ENCODE data around the gene PRKG1. TPM values are rescaled to one million over a fixed set of nuclear protein-coding genes. Genes with fewer than 3 reads are reported as not detected.

Gene PRKG1
- total and polyA plus RNA-seq, 2 donors (not counting 1 experiment from before 2014, with no cell fraction given), result not detected

DNA sequence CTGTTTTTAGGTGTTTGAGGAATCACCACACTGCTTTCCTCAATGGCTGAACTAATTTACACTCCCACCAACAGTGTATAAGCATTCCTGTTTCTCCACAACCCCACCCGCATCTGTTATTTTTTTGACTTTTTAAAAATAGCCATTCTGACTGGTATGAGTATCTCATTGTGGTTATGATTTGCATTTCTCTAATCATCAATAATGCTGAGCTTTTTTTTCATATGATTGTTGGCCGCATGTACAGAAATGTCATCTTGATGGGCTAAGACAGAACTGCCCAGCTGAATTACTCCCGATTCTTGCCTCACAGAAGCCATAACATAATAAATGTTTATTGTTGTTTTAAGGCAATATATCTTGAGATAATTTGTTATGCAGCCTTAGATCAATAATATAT, 1146.7 kb downstream of the PRKG1 start:
- Histone ChIP-seq H3K27ac (ENCODE audit: low read length in 2 of 2) (no peak overlapping the region), H4K20me1 (ENCODE audit: control insufficient read depth, insufficient read depth, low read length, poor library complexity, severe bottlenecking) (no peaks in the 10 kb centered on the region), H3K9me3 (ENCODE audit: control extremely low read depth in 1 of 3, control insufficient read depth in 2 of 3, insufficient read depth in 1 of 3, low read length in 2 of 3) (no peaks in the 10 kb centered on the region), H3K4me3 (ENCODE audit: control extremely low read depth in 1 of 5, extremely low read depth in 1 of 5, insufficient read depth in 1 of 5, low read depth in 2 of 5, low read length in 4 of 5) (no peak overlapping the region), H3K36me3 (replicated peaks in 1 of 2; ENCODE audit: control extremely low read depth in 1 of 2, control insufficient read depth in 1 of 2, extremely low read depth in 1 of 2, insufficient read depth in 2 of 2, low read length in 1 of 2) (no peaks in the 10 kb centered on the region), H3K27me3 (replicated peaks in 1 of 4; ENCODE audit: control extremely low read depth in 1 of 4, control insufficient read depth in 3 of 4, insufficient read depth in 4 of 4, low read length in 3 of 4) (no peaks in the 10 kb centered on the region), H2AFZ (ENCODE audit: insufficient read depth, low read depth, low read length, poor library complexity, severe bottlenecking) (no peak overlapping the region), H3K79me2 (ENCODE audit: control insufficient read depth, insufficient read depth, low read length) (no peaks in the 10 kb centered on the region), H3K4me1 (ENCODE audit: control insufficient read depth in 2 of 2, insufficient read depth in 2 of 2, low read length in 2 of 2) (peaks cover 19 to 21% of the 10 kb centered on the region in 2 donors), H3K9ac (ENCODE audit: low read length) (no peak overlapping the region), H3K4me2 (replicated peaks; ENCODE audit: low read depth, low read length, poor library complexity, severe bottlenecking) (no peak overlapping the region)
- H3K27ac Mint-ChIP-seq, result no peak overlapping the region
- no peaks in the 10 kb centered on the region for H3K9me3 Mint-ChIP-seq (ENCODE audit: insufficient read depth)
- ChIA-PET POLR2A (no interaction called here), CTCF (no interaction called here)
- intact Hi-C loops (cut with micrococcal nuclease), result no loop called here
- no CpG with 5 or more reads among the region's 3 CpGs for WGBS (ENCODE audit: insufficient coverage)
- H3K4me1 Mint-ChIP-seq, result peaks cover 27% of the 10 kb centered on the region
- no peaks in the 10 kb centered on the region for H3K27me3 Mint-ChIP-seq
- no peak overlapping the region for H3K4me3 Mint-ChIP-seq
- DNase-seq (no peak), ATAC-seq (ENCODE audit: low read depth) (no peak)
- TF ChIP-seq EZH2 (IDR thresholded peaks at IDR 0.05; ENCODE audit: borderline replicate concordance, insufficient read depth, low read depth, low read length, poor library complexity, severe bottlenecking), result no peak
- TF ChIP-seq, protein P1, sequence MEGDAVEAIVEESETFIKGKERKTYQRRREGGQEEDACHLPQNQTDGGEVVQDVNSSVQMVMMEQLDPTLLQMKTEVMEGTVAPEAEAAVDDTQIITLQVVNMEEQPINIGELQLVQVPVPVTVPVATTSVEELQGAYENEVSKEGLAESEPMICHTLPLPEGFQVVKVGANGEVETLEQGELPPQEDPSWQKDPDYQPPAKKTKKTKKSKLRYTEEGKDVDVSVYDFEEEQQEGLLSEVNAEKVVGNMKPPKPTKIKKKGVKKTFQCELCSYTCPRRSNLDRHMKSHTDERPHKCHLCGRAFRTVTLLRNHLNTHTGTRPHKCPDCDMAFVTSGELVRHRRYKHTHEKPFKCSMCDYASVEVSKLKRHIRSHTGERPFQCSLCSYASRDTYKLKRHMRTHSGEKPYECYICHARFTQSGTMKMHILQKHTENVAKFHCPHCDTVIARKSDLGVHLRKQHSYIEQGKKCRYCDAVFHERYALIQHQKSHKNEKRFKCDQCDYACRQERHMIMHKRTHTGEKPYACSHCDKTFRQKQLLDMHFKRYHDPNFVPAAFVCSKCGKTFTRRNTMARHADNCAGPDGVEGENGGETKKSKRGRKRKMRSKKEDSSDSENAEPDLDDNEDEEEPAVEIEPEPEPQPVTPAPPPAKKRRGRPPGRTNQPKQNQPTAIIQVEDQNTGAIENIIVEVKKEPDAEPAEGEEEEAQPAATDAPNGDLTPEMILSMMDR (IDR thresholded peaks at IDR 0.05), result no peak

DNA sequence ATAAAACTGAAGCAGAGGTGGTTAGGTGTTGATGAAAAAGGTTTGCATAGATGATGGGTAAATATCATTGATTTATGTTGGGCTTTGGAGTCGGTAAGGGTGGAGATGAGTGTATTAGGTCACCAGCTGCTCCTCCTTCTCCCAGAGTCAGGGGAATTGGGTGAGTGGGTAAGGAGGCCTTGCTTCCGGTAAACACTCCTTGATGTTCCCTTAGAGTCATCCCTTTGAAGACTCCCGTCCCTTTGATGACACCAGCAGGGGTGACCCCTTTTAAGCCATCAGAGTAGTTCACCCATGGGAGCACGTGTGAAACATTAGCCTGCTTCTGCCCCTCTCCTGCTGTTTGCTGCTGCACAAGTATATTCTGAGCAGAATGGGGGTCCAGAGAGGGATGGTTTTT, 1147.6 kb downstream of the PRKG1 start:
- Histone ChIP-seq H3K36me3 (replicated peaks in 1 of 2; ENCODE audit: control extremely low read depth in 1 of 2, control insufficient read depth in 1 of 2, extremely low read depth in 1 of 2, insufficient read depth in 2 of 2, low read length in 1 of 2) (no peaks in the 10 kb centered on the region), H3K4me3 (ENCODE audit: control extremely low read depth in 1 of 5, extremely low read depth in 1 of 5, insufficient read depth in 1 of 5, low read depth in 2 of 5, low read length in 4 of 5) (no peak overlapping the region), H3K9me3 (ENCODE audit: control extremely low read depth in 1 of 3, control insufficient read depth in 2 of 3, insufficient read depth in 1 of 3, low read length in 2 of 3) (no peaks in the 10 kb centered on the region), H4K20me1 (ENCODE audit: control insufficient read depth, insufficient read depth, low read length, poor library complexity, severe bottlenecking) (no peaks in the 10 kb centered on the region), H3K79me2 (ENCODE audit: control insufficient read depth, insufficient read depth, low read length) (no peaks in the 10 kb centered on the region), H2AFZ (ENCODE audit: insufficient read depth, low read depth, low read length, poor library complexity, severe bottlenecking) (no peak overlapping the region), H3K9ac (ENCODE audit: low read length) (no peak overlapping the region), H3K4me2 (replicated peaks; ENCODE audit: low read depth, low read length, poor library complexity, severe bottlenecking) (no peak overlapping the region), H3K27me3 (replicated peaks in 1 of 4; ENCODE audit: control extremely low read depth in 1 of 4, control insufficient read depth in 3 of 4, insufficient read depth in 4 of 4, low read length in 3 of 4) (no peaks in the 10 kb centered on the region), H3K4me1 (ENCODE audit: control insufficient read depth in 2 of 2, insufficient read depth in 2 of 2, low read length in 2 of 2) (peaks cover 10 to 11% of the 10 kb centered on the region in 2 donors), H3K27ac (ENCODE audit: low read length in 2 of 2) (no peak overlapping the region)
- ATAC-seq (ENCODE audit: low read depth) (no peak), DNase-seq (no peak)
- ChIA-PET CTCF (no interaction called here), POLR2A (no interaction called here)
- no peak overlapping the region for H3K27ac Mint-ChIP-seq
- 82% methylated on average over 3 of the region's 4 CpGs for WGBS (ENCODE audit: insufficient coverage)
- intact Hi-C loops (cut with micrococcal nuclease), result no loop called here
- no peaks in the 10 kb centered on the region for H3K27me3 Mint-ChIP-seq
- H3K9me3 Mint-ChIP-seq (ENCODE audit: insufficient read depth), result no peaks in the 10 kb centered on the region
- peaks cover 18% of the 10 kb centered on the region for H3K4me1 Mint-ChIP-seq
- TF ChIP-seq EZH2 (IDR thresholded peaks at IDR 0.05; ENCODE audit: borderline replicate concordance, insufficient read depth, low read depth, low read length, poor library complexity, severe bottlenecking), result no peak
- TF ChIP-seq, protein P1 (IDR thresholded peaks at IDR 0.05), result no peak
- no peak overlapping the region for H3K4me3 Mint-ChIP-seq

Data from B cell (primary cell).